ENCODE measurements around the gene OPRL1.
"Not testable (repeated sequence)": the region's sequence is repeated elsewhere in the genome, so short reads cannot be mapped to it uniquely, and the experiment has no call there.

The OPRL1 gene

DNA sequence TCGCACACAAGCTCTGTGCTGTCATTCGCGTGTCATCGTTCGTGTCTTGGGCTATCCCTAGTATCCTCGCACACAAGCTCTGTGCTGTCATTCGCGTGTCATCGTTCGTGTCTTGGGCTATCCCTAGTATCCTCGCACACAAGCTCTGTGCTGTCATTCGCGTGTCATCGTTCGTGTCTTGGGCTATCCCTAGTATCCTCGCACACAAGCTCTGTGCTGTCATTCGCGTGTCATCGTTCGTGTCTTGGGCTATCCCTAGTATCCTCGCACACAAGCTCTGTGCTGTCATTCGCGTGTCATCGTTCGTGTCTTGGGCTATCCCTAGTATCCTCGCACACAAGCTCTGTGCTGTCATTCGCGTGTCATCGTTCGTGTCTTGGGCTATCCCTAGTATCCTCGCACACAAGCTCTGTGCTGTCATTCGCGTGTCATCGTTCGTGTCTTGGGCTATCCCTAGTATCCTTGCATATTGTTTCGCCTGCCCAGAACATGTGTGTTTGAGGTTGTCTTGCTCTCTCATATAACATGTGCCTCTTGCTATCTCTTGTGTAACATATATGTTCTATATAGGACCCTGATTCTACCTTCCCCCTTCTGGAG is 7.4 kb downstream of the OPRL1 start:
- DNase-seq (ENCODE audit: low spot score): not testable (repeated sequence)

DNA sequence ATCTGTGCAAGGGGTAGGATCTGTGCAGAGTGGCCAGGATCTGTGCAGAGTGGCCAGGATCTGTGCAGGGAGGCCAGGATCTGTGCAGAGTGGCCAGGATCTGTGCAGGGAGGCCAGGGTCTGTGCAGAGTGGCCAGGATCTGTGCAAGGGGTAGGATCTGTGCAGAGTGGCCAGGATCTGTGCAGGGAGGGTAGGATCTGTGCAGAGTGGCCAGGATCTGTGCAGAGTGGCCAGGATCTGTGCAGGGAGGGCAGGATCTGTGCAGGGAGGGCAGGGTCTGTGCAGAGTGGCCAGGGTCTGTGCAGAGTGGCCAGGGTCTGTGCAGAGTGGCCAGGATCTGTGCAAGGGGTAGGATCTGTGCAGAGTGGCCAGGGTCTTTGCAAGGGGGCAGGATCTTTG is 8.7 kb downstream of the OPRL1 start:
- DNase-seq (ENCODE audit: low spot score): not testable (repeated sequence)

GRCh38 chr20:64090165-64090564 is 10.3 kb downstream of the OPRL1 start:
- DNase-seq (ENCODE audit: low spot score): no peak

- DNase-seq (ENCODE audit: low spot score): no peak
Observed at GRCh38 chr20:64091340-64091739, 11.5 kb downstream of the OPRL1 start.

GRCh38 chr20:64091770-64092169 is 11.9 kb downstream of the OPRL1 start:
- no peak for DNase-seq (ENCODE audit: low spot score)

DNA sequence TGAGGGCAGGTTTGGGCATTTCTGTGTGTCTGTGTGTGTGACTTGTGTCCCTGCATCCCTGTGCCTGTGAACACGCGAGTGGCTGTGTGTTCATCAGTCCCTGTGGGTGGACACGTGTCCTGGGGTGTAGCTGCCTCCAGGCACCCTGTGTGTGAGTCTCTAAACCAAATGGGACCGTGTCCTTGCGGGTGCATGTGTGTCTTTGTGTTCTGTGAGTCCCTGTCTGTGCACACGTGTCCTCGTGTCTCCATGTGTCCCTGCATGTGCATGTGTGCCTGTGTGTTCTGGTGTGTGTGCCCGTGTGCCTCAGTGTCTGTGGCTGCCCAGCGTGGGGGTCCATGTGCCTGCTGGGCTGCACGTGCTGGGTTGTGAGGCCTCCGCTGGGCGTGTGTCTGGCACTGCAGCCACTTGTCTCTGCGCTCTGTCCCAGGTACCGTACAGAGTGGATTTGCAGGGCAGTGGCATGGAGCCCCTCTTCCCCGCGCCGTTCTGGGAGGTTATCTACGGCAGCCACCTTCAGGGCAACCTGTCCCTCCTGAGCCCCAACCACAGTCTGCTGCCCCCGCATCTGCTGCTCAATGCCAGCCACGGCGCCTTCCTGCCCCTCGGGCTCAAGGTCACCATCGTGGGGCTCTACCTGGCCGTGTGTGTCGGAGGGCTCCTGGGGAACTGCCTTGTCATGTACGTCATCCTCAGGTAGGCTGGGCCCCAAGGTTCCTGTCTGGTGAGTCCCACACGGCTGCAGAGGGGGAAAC is 12.6 kb downstream of the OPRL1 start:
- no peak for DNase-seq (ENCODE audit: low spot score)

DNA sequence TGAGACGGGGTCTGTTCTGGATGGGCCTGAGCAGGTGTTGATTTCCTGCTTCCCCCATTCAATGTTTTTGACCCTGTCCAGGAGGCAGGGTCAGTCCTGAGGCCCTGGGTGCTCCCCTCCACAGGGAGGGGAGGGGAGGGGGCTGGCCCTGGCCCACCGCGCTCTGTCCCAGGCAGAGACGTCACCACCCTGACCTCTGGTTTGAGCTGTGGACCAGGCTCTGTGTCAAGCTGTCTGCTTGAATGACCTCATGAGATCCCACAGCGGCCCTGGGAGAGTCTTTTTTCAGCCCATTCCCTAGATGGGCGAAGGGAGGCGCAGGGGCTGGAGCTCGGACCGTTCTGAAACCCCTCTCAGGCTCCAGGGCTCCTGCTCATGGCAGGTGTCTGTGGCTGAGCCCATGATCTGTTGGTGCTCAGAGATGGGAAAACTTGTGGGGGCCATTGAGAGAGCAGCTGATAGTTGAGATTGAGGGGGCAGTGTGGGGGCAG is 13.2 kb downstream of the OPRL1 start:
- no peak for DNase-seq (ENCODE audit: low spot score)

GRCh38 chr20:64095455-64095854 is 15.6 kb downstream of the OPRL1 start:
- DNase-seq (ENCODE audit: low spot score): no peak

DNA sequence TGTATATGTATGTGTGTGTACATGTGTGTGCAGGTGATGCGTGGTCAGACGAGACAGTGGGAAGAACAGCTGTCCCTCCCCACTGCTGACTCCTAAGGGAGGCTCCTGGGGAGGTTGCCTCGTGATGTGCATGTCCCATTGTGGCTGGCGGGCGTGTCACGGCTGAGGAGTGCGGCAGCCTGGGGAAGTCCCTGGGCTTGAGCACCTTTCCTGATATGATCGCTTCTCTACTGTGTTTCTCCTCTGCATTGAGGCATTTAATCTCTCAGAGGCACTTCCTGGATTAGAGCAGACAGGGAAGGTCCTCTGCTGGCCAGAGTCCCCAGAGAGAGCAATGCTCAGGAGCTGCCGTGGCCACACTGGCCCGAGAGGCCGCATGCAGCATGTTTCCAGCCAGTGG is 16.0 kb downstream of the OPRL1 start:
- no peak for DNase-seq (ENCODE audit: low spot score)

GRCh38 chr20:64096535-64096934 is 16.7 kb downstream of the OPRL1 start:
- no peak for DNase-seq (ENCODE audit: low spot score)

GRCh38 chr20:64098471-64099013 is 18.7 kb downstream of the OPRL1 start:
- no peak for DNase-seq (ENCODE audit: low spot score)

- DNase-seq (ENCODE audit: low spot score): no peak
Observed at GRCh38 chr20:64099086-64099786, 19.4 kb downstream of the OPRL1 start.

DNA sequence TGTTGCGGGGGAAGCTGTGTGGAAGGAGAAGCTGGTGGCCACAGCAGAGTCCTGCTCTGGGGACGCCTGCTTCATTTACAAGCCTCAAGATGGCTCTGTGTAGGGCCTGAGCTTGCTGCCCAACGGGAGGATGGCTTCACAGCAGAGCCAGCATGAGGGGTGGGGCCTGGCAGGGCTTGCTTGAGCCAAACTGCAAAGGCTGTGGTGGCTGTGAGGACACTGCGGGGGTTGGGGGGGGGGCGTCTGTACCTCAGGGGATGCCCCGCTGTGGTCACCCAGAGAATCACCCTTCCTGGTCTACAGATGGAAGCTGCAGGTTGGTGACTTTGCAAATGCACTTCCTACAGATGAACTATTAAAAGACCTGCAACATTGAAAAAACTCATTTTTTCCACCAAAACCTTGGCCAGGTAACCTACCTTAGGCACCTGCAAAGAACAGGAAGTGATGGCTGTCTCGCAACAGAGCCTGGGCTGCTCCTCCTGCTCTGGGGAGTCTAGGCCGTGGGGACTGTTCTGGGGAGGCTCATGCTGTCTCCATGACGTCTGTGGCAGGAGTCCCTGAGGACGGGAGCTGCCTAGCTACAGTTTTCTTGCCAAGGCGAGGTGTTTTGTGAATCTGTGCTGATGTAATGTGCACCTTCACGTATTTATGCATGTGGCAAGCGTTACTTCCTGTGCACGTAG is 20.1 kb downstream of the OPRL1 start:
- DNase-seq (ENCODE audit: low spot score): no peak

- DNase-seq (ENCODE audit: low spot score): no peak
Observed at GRCh38 chr20:64100566-64100888, 20.6 kb downstream of the OPRL1 start.

GRCh38 chr20:64100946-64101688 is 21.2 kb downstream of the OPRL1 start:
- no peak for DNase-seq (ENCODE audit: low spot score)

DNA sequence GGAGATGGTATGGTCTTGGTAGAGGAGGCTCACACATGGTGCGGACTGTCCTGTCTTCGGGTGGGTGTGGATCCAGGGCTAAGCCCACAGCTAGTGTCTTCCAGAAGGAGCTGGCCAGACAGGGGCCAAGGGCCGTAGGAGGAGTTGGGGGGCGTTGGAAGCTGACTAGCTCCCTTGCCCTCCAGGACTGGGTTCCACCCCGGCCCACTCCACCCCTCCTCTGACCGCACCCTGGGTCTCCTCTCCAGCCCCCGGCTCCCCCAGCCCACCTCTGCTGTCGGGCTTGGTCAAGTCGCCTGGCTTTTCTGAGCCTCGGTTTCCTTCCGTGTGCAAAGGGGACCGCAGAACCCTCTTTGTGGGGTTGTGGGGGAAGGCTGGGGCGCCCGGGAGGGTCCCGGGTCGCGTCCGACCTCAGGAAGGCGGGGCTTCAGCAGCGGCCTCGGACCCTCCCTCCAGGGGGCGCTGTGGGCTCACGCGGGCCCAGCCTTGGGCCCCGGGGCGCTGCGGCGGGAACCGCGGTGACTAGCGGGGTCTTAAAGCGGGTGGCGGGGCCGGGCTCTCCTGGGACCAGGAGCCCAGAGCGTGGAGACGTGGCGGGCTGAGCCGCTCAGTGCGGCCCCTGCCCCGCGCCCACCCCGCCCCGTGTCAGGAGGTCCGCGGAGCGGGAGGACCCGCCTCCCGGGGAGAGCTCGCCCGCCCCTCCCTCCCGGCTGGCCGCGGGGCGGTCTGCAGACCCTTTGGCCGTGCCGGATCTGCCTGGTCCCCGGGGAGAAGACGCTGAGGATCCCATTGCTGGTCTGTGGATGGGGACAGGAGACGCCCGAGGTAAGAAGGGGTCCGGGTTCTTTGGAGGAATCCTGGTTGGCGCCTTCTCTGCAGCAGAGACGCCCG is 22.1 kb downstream of the OPRL1 start:
- peak; percentile 86 for DNase-seq (ENCODE audit: low spot score)

DNA sequence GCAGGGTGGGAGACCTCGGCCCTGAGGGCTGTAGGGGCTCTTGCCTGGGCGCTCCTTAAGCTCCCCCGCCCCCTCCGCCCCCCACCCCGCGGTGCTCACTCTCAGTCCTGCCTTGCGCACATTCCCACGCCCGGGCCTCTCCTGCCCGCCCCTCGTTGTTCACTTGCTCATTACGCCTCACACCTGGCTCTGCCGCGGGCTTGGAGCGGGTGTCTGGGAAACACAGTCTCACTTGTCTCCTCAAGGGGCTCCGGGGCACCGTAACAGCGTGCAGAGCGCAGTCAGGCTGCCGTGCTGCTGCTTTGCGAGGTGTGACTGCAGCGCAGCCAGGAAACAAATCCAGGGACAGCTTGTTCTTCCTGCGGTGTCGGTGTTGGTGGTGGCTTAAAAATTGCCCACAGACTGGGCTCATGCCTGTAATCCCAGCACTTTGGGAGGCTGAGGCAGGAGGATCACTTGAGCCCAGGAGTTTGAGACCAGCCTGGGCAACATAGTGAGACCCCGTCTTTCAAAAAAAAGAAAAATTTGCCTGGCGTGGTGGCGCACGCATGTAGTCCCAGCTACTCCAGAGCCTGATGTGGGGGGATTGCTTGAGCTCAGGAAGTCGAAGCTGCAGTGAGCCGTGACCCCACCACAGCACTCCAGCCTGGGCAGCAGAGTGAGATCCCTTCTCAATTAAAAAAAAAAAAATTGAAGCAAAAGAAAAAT is 22.9 kb downstream of the OPRL1 start:
- peak; percentile 75 for DNase-seq (ENCODE audit: low spot score)

GRCh38 chr20:64103871-64104666 is 24.2 kb downstream of the OPRL1 start:
- DNase-seq (ENCODE audit: low spot score): no peak
